ENCODE data around the gene RAB1A.
A peak's percentile ranks its signal among the peaks of the same experiment; 100 is the strongest.
"Not testable (repeated sequence)": the region's sequence is repeated elsewhere in the genome, so short reads cannot be mapped to it uniquely, and the experiment has no call there.

RAB1A gene

DNA sequence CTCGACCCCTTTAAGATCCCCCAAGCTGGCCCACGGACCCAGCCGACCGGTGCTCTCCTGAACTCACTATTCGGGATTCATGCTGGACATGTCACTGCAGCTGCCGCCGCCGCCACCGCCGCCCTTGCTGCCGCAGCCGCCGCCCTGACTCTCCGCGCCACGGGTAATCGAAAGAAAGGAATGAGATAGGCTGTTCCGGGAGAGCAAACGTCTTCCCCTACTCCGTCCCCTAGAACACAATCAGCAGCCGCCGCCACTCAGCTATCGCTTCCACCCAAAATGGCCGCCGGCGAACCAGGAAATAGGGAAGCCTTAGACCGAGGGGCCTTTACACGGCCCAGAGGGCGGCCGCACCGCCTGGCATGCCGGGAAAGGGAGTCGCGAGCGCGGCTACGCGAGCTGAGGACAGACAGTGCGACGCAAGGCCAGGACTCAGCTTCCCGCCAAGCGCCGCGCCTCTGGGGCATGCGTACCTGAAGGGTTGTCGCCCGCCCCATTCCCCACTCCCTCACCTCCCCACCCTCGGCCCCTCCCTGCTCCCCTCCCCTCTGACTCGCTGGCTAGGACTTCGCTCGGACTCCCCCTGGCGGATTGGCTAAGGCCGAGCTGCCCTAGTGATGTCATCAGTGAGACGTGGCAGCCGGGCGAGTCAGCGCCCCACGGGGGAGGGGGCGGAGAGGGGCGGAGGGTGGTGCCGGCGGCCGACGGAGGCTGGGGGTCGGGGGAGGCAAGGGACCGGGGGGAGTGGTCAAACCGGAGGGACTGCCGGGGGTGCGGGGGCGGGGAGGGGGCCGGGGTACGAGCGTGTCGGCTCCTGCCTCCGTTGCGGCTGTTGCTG, at the start of gene RAB1A:
Gene RAB1A (minus strand): TSS at position 281 of the 838 bp plus-strand sequence. CDS start 191 bp downstream, at position 90.
- peak; percentile 96 for DNase-seq (ENCODE audit: low read depth)

DNA sequence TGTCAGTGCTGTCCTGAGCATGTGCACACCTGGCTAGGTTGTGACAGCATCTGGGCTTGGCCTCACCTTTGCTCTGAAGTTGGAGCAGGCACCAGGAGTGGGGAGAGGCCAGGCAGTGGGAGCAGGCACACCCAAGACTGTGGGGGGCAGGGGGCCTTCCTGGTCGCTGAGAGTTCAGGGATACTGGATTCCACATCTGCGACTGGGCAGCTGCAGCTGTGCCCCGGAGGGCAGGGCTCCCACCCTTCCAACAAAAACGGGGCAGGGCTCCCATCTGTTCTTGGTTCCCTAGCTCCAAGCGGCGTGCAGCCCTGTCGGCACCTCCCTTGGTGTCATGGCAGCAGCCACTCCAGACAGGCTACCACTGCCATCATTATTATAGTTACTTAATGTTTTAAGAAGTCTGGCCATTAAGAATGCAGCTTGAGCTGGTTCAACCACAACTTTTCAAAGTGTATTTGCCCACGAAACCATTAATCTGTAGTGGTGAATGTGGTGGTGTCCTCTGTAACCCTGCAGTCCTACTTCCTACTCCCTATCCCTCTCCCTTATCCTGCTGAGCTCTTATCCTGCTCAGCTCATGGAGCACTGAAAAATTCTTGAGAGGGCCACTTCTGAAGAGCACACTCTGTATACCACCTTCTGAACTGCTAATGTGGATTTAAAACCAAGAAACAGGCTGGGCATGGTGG, 48.0 kb upstream of the RAB1A start:
- no peak for DNase-seq (ENCODE audit: low read depth)

DNA sequence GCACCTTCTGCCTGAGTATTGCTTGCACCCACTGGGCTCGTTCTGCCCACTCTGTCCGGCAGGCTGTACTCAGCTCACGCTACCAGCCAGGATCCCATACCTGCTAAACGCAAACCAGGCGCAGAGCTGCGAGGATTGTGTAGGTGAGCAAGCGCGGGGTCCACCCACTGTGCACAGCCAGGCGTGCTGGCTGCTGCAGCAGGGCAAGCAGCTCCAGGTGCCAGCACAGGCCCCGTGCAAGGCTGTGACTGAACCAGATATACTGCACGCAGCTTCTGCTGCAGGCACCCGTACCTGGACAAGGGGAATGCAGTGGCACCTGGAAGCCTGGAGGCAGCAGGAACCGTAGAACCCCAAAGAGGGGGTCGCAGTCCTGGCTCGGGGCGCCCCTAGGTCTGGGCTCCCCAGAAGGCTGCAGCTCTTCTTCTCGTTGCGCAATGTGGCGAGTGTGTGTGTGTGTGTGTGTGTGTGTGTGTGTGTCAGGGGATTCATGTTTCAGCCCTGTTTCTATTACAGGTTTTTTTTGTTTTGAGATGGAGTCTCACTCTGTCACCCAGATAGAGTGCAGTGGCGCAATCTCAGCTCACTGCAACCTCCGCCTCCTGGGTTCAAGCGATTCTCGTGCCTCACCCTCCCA, 46.1 kb upstream of the RAB1A start:
- DNase-seq (ENCODE audit: low read depth), result no peak

DNA sequence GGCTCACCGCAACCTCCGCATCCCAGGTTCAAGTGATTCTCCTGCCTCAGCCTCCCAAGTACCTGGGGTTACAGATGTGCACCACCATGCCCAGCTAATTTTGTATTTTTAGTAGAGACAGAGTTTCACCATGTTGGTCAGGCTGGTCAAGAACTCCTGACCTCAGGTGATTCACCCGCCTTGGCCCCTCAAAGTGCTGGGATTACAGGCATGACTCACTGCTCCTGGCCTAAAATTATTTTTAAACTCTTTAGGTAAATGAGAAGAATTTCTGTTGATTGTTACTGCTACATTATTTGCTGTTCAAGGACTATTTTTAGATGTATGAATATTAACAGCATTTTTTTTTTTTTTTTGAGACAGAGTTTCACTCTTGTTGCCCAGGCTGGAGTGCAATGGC, 44.1 kb upstream of the RAB1A start:
- not testable (repeated sequence) for DNase-seq (ENCODE audit: low read depth)

DNA sequence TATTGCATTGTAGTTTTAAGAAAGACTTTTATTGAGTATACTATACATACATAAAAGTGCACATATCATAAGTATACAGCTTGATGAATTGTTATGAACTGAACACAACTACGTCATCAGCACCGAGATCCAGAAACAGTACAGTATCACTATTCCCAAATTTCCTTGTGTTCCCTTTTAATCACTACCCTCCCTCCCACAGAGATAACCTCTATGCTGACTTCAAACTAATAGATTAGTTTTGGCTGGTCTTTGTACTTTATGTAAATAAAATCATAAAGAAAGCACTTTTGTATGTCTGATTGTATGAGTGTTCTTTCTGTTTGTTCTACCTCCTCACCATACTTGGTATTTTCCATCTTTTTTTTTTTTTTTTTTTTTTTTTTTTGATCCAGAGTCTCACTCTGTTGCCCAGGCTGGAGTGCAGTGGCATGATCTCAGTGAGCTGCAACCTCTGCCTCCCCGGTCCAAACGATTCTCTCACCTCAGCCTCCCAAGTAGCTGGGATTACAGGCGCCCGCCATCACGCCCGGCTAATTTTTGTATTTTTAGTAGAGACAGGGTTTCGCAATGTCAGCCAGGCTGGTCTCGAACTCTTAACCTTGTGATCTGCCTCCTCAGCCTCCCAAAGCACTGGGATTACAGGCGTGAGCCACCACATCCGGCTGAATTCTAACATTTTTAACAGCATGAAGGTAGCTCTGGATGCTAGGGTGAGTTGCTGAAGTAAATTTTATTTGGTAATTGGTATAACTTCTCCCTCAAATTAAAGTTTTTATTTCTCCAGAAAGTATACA, 43.3 kb upstream of the RAB1A start:
- DNase-seq (ENCODE audit: low read depth), result no peak

DNA sequence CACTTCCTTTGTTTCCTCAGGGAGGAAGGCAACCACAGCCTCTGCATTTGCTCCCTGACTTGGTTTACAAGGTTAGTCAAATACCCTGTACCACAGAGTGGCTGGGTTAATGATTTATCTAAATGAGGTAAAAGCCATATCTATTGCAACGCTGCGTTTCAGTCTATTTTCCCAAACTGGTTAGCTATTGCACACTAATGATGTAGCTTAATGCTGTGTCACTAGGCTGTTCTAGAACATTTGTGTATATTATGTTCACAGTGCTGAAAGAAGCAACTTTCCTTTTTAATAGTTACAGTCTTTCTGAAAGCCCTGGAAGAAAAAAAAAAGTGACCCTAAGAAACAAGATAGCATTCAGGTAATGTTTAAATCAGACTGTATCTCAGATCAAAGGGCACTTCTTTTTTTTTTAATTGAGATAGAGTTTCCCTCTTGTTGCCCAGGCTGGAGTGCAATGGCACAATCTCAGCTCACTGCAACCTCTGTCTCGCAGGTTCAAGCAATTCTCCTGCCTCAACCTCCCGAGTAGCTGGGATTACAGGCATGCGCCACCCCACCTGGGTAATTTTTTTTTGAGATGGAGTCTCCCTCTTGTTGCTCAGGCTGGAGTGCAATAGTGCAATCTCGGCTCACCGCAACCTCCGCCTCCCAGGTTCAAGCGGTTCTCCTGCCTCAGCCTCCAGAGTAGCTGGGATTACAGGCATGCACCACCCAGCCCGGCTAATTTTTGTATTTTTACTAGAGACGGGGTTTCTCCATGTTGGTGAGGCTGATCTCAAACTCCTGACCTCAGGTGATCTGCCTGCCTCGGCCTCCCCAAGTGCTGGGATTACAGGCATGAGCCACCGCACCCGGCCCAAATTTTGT, 40.9 kb upstream of the RAB1A start:
- not testable (repeated sequence) for DNase-seq (ENCODE audit: low read depth)

DNA sequence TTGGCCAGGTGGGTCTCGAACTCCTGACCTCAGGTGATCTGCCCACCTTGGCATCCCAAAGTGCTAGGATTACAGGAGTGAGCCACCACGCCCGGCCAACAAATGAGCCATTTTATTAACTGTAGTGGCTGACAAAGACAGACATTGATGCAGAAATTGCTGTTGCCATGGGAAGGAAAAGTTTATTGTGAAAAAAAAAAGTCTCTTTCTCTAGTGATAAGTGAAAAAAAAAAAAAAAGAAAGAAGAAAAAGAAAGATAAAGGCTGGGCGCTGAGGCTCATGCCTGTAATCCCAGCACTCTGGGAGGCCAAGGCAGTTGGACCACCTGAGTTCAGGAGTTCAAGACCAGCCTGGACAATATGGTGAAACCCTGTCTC, 39.8 kb upstream of the RAB1A start:
- DNase-seq (ENCODE audit: low read depth), result no peak

DNA sequence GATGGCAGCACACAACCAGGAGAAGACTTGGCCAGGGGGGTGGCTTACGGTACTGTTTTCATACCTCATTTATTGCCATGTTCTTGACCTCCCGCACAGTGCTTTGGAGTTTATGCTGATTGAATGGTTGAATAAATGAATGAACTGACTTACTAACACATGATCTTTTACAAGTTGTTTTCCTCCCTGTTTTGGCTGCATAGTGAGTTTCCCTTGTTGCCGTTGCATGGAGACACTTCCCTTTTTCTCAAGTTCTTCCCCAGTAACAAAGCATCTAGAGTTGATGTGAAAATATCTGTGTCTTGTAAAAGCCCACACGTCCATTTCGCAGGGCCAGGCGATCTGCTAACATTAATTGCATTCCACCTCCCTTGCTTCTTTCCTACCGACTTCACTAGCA, 35.7 kb upstream of the RAB1A start:
- no peak for DNase-seq (ENCODE audit: low read depth)

DNA sequence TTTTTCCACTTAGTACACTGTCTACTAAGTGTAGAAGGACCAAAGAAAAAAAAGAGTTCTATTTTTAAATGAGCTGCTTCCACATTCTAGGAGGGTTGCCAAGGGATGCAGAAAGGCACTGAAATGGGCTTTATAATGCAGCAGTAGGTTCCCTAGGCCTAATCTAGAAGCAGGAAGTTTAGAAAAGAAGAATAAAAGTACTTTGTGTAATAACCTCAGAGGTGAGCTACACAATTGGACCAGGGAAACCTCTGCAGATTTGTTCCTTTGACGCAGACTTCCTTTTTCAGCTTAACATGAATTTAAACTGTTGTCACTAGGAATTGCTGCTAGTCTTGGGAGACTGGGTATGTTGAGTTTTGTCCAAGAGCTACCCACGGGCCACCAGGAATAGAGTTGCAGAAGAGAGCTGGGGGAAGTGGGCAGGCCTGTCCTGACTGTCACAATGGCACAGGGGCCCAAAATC, 34.6 kb upstream of the RAB1A start:
- no peak for DNase-seq (ENCODE audit: low read depth)

DNA sequence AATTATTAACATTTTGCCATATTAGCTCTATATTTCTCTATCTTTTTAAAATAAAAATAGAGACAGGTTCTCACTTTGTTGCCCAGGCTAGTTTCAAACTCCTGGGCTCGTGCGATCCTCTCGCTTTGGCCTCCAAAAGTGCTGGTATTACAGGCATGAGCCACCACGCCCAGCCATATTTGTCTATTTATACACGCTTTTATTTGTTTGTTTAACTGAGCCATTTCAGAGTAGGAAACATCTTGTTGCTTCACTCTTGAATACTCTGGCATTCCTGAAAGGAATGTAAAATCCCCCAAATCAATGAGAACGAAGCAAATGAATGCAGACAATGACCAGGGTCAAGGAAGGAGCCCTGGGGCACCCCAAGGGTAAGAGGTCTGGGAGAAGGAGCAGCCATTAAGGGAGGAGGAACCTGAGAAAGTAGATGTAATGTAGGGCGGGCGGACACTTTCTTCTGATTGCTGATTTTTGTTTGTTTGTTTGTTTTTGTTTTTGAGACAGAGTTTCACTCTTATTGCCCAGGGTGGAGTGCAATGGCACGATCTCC, 31.7 kb upstream of the RAB1A start:
- DNase-seq (ENCODE audit: low read depth), result no peak

DNA sequence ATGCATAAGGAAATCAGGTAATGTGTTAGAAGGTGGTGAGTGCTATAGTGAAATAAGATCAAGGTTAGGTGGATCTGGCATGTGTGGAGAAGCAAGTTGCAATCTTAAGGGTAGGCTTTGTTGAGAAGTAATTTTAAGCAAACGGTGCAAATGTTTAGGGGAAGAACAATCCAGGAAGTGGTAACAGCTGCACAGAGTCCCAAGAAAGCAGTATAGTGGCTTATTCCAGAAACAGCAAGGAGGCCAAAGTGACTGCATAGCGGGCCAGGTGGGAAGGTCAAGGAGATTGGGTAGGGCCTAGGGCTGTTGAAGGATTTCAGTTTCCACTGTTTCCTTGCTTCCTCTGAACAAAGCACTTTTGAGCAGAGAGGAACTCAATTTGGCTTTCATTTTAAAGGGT, 30.0 kb upstream of the RAB1A start:
- DNase-seq (ENCODE audit: low read depth), result no peak

DNA sequence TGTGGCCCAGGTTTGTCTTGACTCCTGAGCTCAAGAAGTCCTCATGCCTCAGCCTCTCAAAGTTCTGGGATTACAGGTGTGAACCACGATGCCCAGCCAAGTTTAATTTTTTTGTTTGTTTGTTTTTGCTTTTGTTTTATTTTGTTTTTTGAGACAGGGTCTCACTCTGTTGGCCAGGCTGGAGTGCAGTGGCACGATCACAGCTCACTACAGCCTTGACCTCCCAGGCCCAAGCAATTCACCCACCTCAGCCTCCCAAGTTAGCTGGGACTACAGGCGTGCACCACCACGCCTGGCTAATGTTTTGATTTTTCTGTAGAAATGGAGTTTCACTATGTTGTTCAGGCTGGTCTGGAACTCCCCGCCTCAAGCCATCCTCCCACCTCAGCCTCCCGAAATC, 29.4 kb upstream of the RAB1A start:
- DNase-seq (ENCODE audit: low read depth), result no peak

DNA sequence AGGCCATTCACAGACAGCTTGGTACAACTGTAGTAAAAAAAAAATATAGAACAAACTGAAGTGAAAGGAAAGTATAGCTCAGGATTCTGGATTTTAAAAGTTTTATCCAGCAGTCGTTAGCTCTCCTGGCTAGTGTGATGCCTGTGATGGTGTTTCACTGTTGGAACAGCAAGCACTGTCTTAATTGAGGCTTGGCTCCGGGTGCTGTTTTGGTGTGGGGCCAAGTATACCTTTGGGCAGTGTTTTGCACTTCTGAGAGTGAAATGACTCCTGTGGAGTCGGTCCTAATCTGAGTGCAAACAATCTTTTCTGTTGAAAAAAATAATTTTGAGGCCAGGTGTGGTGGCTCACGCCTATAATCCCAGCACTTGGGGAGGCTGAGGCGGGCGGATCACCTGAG, 28.7 kb upstream of the RAB1A start:
- DNase-seq (ENCODE audit: low read depth), result no peak

DNA sequence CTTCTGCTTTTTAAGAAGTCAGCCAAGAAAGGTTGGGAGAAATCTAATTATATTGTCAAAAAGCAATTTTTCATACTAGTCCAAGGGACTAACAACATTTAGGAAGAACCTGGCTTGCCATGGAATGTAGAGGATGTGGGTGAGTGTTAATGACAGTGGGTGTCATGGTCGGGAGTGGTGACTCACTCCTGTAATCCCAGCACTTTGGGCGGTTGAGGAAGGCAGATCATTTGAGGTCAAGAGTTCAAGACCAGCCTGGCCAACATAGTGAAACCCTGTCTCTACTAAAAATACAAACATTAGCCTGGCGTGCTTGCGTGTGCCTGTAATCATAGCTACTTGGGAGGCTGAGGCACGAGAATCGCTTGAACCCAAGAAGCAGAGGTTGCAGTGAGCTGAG, 27.9 kb upstream of the RAB1A start:
- not testable (repeated sequence) for DNase-seq (ENCODE audit: low read depth)

DNA sequence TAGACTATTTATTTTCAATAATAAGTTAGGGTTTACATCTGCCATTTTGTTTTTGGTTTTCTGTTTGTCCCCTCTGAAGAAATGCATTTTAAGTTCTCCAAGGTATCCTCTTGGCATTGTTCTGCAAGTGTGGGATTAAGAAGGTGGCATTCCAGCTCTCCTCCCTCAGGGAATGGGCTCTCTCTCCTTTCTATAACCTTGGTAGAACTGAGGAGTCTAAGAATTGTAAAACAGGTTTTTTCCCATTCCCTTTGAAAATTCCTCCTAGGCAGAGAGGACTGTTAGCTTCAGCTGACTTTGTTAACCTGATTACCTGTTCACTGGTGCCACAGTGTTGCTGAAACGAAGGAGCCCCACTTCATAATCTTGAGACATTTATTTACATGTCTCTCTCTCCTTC, 26.1 kb upstream of the RAB1A start:
- DNase-seq (ENCODE audit: low read depth), result no peak

DNA sequence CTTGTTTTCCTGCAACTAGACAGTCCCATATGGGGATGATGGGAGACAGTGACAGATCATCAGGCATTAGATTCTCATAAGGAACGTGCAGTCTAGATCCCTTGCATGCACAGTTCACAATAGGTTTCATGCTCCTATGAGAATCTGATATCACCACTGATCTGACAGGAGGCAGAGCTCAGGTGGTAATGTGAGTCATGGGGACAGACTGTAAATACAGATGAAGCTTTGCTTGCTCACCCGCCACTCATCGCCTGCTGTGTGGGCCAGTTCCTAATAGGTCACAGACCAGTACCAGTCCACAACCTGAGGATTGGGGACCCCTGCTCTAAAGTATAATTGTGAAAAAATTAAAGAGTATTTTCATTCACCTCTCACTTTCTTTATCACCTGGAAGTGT, 23.6 kb upstream of the RAB1A start:
- DNase-seq (ENCODE audit: low read depth), result no peak

DNA sequence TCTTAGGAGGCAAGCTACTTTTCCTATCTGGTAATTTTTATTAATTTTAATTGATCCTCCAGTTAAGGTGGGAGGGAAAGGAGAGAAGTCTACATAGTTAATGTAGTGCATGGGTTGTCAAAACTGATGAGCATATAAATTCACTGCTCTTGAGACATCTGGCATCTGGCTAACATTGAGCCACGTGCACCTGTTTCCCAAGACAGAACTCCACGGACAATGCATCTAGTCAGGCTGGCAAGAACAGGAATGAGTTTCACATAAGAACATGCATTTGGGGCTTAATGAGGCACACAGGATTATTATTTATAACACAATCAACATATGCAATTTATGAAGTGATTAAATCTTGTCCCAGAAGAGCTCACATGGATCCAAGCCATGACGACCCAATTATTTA, 16.2 kb upstream of the RAB1A start:
- no peak for DNase-seq (ENCODE audit: low read depth)

DNA sequence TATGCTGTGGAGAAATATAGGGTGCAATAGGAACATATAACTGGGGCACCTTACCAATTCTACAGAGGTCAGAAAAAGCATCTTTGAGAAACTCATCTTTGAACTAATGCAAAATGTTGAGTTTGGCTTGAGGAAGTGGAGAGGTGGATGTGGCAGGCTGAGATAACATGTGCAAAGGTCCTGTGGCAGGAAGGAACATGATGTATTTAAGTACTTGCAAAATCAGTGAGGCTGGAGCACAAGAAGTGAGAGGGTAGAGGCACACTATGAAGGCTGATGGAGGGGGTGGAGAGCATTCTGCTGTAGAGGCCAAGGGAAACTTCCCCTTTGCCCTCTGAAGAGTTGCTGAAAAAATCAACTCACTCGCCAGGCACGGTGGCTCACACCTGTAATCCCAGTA, 14.7 kb upstream of the RAB1A start:
- no peak for DNase-seq (ENCODE audit: low read depth)

DNA sequence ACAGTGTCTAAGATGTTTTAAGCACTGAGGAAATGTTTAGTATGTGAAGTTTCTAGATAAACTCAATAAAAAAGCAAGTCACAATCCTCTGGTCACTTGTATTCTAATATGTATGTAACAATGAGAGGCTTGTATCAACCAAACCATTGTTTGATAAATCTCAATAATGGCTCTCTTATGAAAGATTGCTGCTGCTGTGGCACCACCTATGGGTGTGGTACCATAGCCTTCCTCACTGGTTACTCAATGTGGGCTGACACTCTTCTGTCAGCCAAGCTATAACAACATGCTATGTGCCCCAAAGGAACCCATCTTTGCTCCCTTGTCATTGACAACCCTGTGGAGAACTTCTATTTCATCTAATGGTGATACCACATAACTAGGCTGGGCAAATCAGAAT, 12.6 kb upstream of the RAB1A start:
- no peak for DNase-seq (ENCODE audit: low read depth)

DNA sequence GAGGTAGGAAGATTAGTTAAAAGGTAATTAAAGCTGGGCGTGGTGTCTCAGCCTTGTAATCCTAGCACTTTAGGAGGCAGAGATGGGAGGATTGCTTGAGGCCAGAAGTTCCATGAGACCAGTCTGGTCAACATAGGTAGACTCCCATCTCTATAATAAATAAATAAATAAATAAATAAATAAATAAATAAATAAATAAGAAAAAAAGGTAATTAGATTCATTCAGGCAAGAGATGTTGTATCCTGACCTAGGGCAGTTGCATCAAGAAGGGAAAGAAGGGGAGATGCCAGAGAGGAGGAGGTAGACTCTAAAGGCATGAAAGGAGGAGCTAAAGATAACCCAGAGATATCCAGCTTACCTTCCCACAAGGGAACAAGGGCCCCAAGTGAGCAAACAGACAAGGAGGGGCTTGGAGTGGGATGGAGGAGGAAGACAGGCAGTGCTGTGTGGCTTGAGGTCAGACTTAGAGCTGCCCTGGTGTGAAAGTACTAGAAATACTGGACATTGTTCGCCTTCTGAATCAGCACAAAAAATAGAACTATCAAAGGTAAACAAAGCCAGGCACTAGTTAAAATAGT, 7.4 kb upstream of the RAB1A start:
- DNase-seq (ENCODE audit: low read depth), result no peak

DNA sequence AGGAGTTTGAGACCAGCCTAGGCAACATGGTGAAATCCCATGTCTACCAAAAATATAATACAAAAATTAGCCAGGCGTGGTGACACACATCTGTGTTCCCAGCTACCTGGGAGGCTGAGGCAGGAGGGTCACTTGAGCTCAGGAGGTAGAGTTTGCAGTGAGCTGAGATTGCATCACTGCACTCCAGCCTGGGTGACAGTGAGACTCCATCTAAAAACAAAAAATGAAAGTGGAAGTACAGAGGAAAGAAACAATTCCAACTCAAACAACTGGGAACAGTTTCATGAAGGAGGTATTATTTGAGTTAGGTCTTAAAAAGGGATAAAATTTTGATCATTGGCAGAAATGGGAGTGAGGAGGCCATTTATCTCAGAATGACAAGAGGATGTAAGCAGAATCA, 6.3 kb upstream of the RAB1A start:
- DNase-seq (ENCODE audit: low read depth), result no peak

Data from stimulated activated CD8-positive, alpha-beta memory T cell treated with anti-CD3 and anti-CD28 coated beads, Interleukin-7, amount 100 ng/mL, for 24 hours (primary cell).